Endothelial cell (in vitro differentiated cells): ENCODE measurements around the gene MYZAP. TPM values are rescaled to one million over a fixed set of nuclear protein-coding genes. Genes with fewer than 3 reads are reported as not detected.

Experiments used
- DNase-seq: peaks from one replicate; pipeline ENCODE4 v3.0.0; 2021; ENCODE audit warnings: low spot score
- H3K27ac Mint-ChIP-seq: one replicate; pipeline ENCODE4 v1.8.0; 2021; ENCODE audit warnings: mixed read lengths, inconsistent platforms; ENCODE audit not compliant: unreplicated experiment
- H3K27me3 Mint-ChIP-seq: one replicate; pipeline ENCODE4 v1.8.0; 2021; ENCODE audit warnings: mild to moderate bottlenecking, moderate library complexity, mixed read lengths, inconsistent platforms; ENCODE audit not compliant: unreplicated experiment
- H3K36me3 Mint-ChIP-seq: one replicate; pipeline ENCODE4 v1.8.0; 2021; ENCODE audit warnings: mild to moderate bottlenecking, low read depth, mixed read lengths, inconsistent platforms; ENCODE audit not compliant: unreplicated experiment
- H3K4me1 Mint-ChIP-seq: one replicate; pipeline ENCODE4 v1.8.0; 2021; ENCODE audit warnings: mild to moderate bottlenecking, mixed read lengths, inconsistent platforms; ENCODE audit not compliant: unreplicated experiment
- H3K4me3 Mint-ChIP-seq: one replicate; pipeline ENCODE4 v1.8.0; 2021; ENCODE audit warnings: mild to moderate bottlenecking, mixed read lengths, inconsistent platforms; ENCODE audit not compliant: unreplicated experiment
- H3K9me3 Mint-ChIP-seq: one replicate; pipeline ENCODE4 v1.8.0; 2021; ENCODE audit warnings: mixed read lengths, inconsistent platforms; ENCODE audit not compliant: unreplicated experiment
- total RNA-seq: library from RNA; stranded (reverse); fragmentation: NEBNext Ultra II Directional; extraction: Animal tissue kit (Norgen Biotek cat#: 25700); gene quantifications from one replicate; pipeline ENCODE4 v1.2.1, GENCODE V29; 2021; ENCODE audit not compliant: unreplicated experiment
- TF ChIP-seq, protein P1 (sequence below): fragments of 200-600 bp; sonication (generic); IDR thresholded peaks from one replicate; pipeline ENCODE4 v1.5.0; 2021; ENCODE audit warnings: antibody characterized with exemption; ENCODE audit not compliant: unreplicated experiment

Gene MYZAP
- total RNA-seq, 1 donor from 2014 or later = 55.3 TPM

DNA sequence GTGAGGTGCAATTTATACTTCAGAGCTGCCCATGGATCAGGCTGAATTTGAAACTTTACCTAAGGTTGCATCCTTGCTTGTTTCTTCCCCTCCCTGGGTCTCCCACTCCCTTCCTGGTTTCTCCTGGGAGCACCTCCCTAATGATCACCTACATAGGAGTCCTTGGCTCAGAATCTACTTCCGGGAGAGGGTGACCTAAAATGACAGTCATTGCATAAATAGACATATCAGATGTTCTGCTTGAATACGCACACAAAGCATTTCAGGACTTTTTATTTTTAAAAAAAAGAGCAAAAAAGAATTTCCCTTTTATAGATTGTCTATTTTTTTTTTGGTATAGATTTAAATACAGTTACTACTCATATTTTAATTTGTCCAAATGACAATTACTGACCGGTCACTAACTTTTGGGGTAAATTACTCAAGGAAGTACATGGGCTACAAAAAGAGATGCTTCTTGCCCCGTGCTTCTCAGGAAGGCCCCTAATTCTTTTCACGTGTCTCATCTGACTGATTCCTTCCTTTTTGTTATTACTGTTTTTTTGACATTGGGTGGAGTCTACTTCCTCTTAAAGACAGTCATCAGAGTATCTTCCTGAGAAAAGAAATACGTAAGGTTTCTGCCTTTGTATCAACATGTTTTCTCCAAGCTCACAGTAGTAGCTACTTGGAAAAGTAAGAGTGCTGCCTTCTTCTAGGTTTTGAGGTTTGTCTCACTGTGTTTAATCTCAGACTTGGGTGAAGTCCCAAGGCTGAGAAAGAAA, 4.9 kb upstream of the MYZAP start:
- no peak for DNase-seq
- H3K4me3 Mint-ChIP-seq = no peak overlapping the region
- peaks cover 24% of the 10 kb centered on the region for H3K4me1 Mint-ChIP-seq
- H3K27ac Mint-ChIP-seq = no peak overlapping the region
- TF ChIP-seq, protein P1, sequence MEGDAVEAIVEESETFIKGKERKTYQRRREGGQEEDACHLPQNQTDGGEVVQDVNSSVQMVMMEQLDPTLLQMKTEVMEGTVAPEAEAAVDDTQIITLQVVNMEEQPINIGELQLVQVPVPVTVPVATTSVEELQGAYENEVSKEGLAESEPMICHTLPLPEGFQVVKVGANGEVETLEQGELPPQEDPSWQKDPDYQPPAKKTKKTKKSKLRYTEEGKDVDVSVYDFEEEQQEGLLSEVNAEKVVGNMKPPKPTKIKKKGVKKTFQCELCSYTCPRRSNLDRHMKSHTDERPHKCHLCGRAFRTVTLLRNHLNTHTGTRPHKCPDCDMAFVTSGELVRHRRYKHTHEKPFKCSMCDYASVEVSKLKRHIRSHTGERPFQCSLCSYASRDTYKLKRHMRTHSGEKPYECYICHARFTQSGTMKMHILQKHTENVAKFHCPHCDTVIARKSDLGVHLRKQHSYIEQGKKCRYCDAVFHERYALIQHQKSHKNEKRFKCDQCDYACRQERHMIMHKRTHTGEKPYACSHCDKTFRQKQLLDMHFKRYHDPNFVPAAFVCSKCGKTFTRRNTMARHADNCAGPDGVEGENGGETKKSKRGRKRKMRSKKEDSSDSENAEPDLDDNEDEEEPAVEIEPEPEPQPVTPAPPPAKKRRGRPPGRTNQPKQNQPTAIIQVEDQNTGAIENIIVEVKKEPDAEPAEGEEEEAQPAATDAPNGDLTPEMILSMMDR = no peak
- H3K9me3 Mint-ChIP-seq = peaks cover 6% of the 10 kb centered on the region
- peaks cover 11% of the 10 kb centered on the region for H3K36me3 Mint-ChIP-seq
- H3K27me3 Mint-ChIP-seq = peaks cover 4% of the 10 kb centered on the region

- Mint-ChIP-seq H3K27me3 (peaks cover 3% of the 10 kb centered on the region), H3K9me3 (no peaks in the 10 kb centered on the region), H3K27ac (no peak overlapping the region)
These were observed 2.4 kb upstream of the MYZAP start for GRCh38 chr15:57589281-57589680.

DNA sequence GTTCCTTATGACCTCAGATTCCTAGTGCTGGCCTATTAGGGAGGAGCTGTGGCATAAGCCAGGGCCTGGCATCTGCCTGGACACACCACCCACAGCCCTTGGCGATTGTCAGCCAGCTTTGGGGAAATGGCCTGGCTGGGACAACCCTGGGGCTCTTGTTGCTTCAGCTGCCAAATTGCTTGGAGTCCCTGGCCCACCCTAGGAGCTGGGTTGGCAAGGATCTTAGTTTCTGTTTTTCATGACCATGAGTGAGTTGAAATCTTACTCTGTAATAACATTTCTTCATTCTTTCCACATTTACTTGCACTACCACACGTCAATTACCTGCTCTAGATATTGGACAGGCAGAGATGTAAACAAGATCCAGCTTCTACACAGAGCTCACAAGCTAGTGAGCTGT, 1.9 kb upstream of the MYZAP start:
- no peak overlapping the region for H3K27ac Mint-ChIP-seq
- H3K4me1 Mint-ChIP-seq = peaks cover 39% of the 10 kb centered on the region
- H3K27me3 Mint-ChIP-seq = peaks cover 3% of the 10 kb centered on the region
- DNase-seq = no peak
- TF ChIP-seq, protein P1 = no peak
- H3K36me3 Mint-ChIP-seq = peaks cover 8% of the 10 kb centered on the region
- H3K9me3 Mint-ChIP-seq = no peaks in the 10 kb centered on the region
- no peak overlapping the region for H3K4me3 Mint-ChIP-seq

More at GRCh38 chr15:57589281-57589680, 2.4 kb upstream of the MYZAP start:
- Mint-ChIP-seq H3K4me3 (no peak overlapping the region), H3K36me3 (peaks cover 6% of the 10 kb centered on the region), H3K4me1 (peaks cover 35% of the 10 kb centered on the region)
- TF ChIP-seq, protein P1 = no peak
- no peak for DNase-seq

- Mint-ChIP-seq H3K9me3 (no peaks in the 10 kb centered on the region), H3K4me3 (peak overlapping the region; percentile 91), H3K27ac (no peak overlapping the region), H3K4me1 (peaks cover 54% of the 10 kb centered on the region), H3K27me3 (peaks cover 3% of the 10 kb centered on the region), H3K36me3 (peaks cover 12% of the 10 kb centered on the region)
- no peak for DNase-seq
- TF ChIP-seq, protein P1 = no peak
These were observed 375 bp upstream of the MYZAP start for GRCh38 chr15:57591237-57591821.

DNA sequence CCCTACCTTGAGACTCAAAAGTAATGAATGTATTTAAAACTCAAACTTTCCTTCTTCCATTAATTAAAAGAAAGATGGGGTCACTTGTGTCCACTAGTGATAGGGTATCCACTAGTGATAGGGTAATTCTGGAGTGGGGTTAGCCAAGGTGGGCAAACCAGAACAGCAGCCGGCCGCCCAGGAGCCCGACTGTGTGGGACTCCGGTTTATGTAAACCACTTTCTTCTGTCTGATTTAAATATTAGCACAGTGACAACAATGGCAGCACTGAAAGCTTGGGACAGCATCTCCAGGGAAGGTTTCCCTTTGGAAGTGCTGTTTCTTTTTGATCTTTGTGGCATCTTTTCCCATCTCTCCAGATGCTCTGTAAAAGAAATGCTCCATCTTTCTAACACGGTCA, 722 bp downstream of the MYZAP start:
- no peak for DNase-seq
- peak overlapping the region; percentile 92 for H3K4me3 Mint-ChIP-seq
- peaks cover 7% of the 10 kb centered on the region for H3K27me3 Mint-ChIP-seq
- no peak overlapping the region for H3K27ac Mint-ChIP-seq
- H3K36me3 Mint-ChIP-seq = peaks cover 17% of the 10 kb centered on the region
- no peaks in the 10 kb centered on the region for H3K9me3 Mint-ChIP-seq
- TF ChIP-seq, protein P1 = no peak
- peaks cover 58% of the 10 kb centered on the region for H3K4me1 Mint-ChIP-seq
